RWPE2 (cell line): Measurements from ENCODE around the gene SF1.

Experiments
- ATAC-seq: fragments of 200-7000 bp; cut with Tn5 transposase; 3 replicates; pipeline ENCODE4 v1.9.1; 2021; ENCODE audit warnings: low read depth
- DNase-seq: peaks from one replicate; pipeline ENCODE4 v3.0.0-alpha.2; 2020; ENCODE audit warnings: low spot score
- H3K27ac ChIP-seq: fragments of 450-650 bp; 2 replicates; pipeline ENCODE4 v1.5.1; 2017; ENCODE audit warnings: mild to moderate bottlenecking; ENCODE audit not compliant: poor library complexity, severe bottlenecking
- H3K27me3 ChIP-seq: fragments of 250-450 bp; sonication (Bioruptor Pico); 2 replicates; pipeline ENCODE4 v1.5.1; 2021; ENCODE audit warnings: mild to moderate bottlenecking, moderate library complexity; ENCODE audit not compliant: insufficient read depth, poor library complexity, severe bottlenecking
- H3K36me3 ChIP-seq: fragments of 250-450 bp; sonication (Bioruptor Pico); 2 replicates; pipeline ENCODE4 v1.5.1; 2020; ENCODE audit warnings: low read depth, mild to moderate bottlenecking, moderate library complexity
- H3K4me1 ChIP-seq: fragments of 250-450 bp; sonication (Bioruptor Pico); 2 replicates; pipeline ENCODE4 v1.5.1; 2021; ENCODE audit warnings: mild to moderate bottlenecking, moderate library complexity; ENCODE audit not compliant: insufficient read depth, poor library complexity, severe bottlenecking
- H3K4me3 ChIP-seq: fragments of 250-450 bp; sonication (Bioruptor Pico); 2 replicates; pipeline ENCODE4 v1.5.1; 2021; ENCODE audit warnings: mild to moderate bottlenecking, moderate library complexity; ENCODE audit not compliant: severe bottlenecking
- H3K9me3 ChIP-seq: fragments of 250-450 bp; sonication (Bioruptor Pico); 2 replicates; pipeline ENCODE4 v1.5.1; 2021; ENCODE audit warnings: mild to moderate bottlenecking, moderate library complexity; ENCODE audit not compliant: severe bottlenecking
- CTCF ChIP-seq: fragments of 450-650 bp; IDR thresholded peaks from one replicate; pipeline ENCODE4 v1.5.1; 2017; ENCODE audit warnings: mild to moderate bottlenecking, moderate library complexity; ENCODE audit not compliant: poor library complexity, severe bottlenecking

The SF1 gene

GRCh38 chr11:64759131-64759721, 19.1 kb downstream of the SF1 start:
- Histone ChIP-seq H3K27me3 (no peaks in the 10 kb centered on the region), H3K27ac (no peak overlapping the region), H3K4me3 (no peak overlapping the region), H3K36me3 (peaks cover 17% of the 10 kb centered on the region), H3K4me1 (peaks cover 17% of the 10 kb centered on the region), H3K9me3 (no peaks in the 10 kb centered on the region)
- no peak for TF ChIP-seq CTCF
- DNase-seq (peak; percentile 62), ATAC-seq (no peak)

- Histone ChIP-seq H3K27me3 (no peaks in the 10 kb centered on the region), H3K4me1 (peaks cover 12% of the 10 kb centered on the region), H3K27ac (no peak overlapping the region), H3K4me3 (no peak overlapping the region), H3K36me3 (peaks cover 10% of the 10 kb centered on the region), H3K9me3 (no peaks in the 10 kb centered on the region)
- DNase-seq (no peak), ATAC-seq (no peak)
- TF ChIP-seq CTCF = no peak
Observed at GRCh38 chr11:64758330-64759079, 19.8 kb downstream of the SF1 start.

- TF ChIP-seq CTCF = no peak
- no peak overlapping the region for H3K27ac ChIP-seq
- no peaks in the 10 kb centered on the region for H3K9me3 ChIP-seq
- H3K4me3 ChIP-seq = no peak overlapping the region
- ATAC-seq = no peak
- peaks cover 5% of the 10 kb centered on the region for H3K4me1 ChIP-seq
- peaks cover 2% of the 10 kb centered on the region; the same call in 1 of the 2 replicates for H3K36me3 ChIP-seq
- H3K27me3 ChIP-seq = no peaks in the 10 kb centered on the region
- DNase-seq = peak; percentile 53
Observed at GRCh38 chr11:64757549-64758329, 20.6 kb downstream of the SF1 start.

GRCh38 chr11:64755681-64756361, 22.5 kb downstream of the SF1 start:
- no peaks in the 10 kb centered on the region for H3K4me1 ChIP-seq
- H3K4me3 ChIP-seq = no peak overlapping the region
- no peaks in the 10 kb centered on the region for H3K36me3 ChIP-seq
- H3K27me3 ChIP-seq = no peaks in the 10 kb centered on the region
- TF ChIP-seq CTCF = no peak
- no peaks in the 10 kb centered on the region for H3K9me3 ChIP-seq
- no peak overlapping the region for H3K27ac ChIP-seq
- ATAC-seq = no peak
- DNase-seq = no peak
